Measurements from ENCODE around the gene MEF2A.

DNA sequence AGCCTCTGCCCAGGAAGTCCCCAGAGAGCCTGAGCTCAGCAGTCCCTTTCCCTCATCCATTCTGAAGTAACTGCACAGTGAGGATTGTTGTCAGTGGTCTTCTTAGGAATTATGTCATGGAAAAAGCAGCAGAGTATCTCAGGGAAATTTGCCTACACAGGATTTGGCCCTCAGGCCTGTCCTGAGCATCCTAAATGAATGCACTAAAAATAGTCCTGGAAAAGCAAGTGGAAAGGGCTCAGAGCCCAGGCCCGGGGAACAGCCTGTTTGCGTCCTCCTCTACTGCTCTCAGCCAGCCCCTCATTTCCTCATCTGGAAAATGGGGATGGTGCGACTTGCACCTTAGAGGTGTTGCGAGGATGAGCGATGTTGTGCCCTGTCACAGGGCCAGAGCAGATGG, 145.8 kb downstream of the MEF2A start:
- TF ChIP-seq, protein P1, sequence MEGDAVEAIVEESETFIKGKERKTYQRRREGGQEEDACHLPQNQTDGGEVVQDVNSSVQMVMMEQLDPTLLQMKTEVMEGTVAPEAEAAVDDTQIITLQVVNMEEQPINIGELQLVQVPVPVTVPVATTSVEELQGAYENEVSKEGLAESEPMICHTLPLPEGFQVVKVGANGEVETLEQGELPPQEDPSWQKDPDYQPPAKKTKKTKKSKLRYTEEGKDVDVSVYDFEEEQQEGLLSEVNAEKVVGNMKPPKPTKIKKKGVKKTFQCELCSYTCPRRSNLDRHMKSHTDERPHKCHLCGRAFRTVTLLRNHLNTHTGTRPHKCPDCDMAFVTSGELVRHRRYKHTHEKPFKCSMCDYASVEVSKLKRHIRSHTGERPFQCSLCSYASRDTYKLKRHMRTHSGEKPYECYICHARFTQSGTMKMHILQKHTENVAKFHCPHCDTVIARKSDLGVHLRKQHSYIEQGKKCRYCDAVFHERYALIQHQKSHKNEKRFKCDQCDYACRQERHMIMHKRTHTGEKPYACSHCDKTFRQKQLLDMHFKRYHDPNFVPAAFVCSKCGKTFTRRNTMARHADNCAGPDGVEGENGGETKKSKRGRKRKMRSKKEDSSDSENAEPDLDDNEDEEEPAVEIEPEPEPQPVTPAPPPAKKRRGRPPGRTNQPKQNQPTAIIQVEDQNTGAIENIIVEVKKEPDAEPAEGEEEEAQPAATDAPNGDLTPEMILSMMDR (IDR thresholded peaks at IDR 0.05), result no peak
- no peak for TF ChIP-seq POLR2A (IDR thresholded peaks at IDR 0.05)

Measured in thyroid gland (tissue), 4 donors.